ES-I3 (cell line): ENCODE measurements around the gene TRIM75.

ENCODE experiments used
- H3K36me3 ChIP-seq: 2 replicates; pipeline ENCODE4 v1.6.1; 2013; ENCODE audit warnings: mild to moderate bottlenecking, low read length, control low read depth, moderate library complexity; ENCODE audit not compliant: insufficient read depth
- H3K4me1 ChIP-seq: 2 replicates; pipeline ENCODE4 v1.6.1; 2013; ENCODE audit warnings: mild to moderate bottlenecking, control low read depth, low read length; ENCODE audit not compliant: insufficient read depth
- H3K9ac ChIP-seq: 2 replicates; pipeline ENCODE4 v1.6.1; 2013; ENCODE audit warnings: low read depth, mild to moderate bottlenecking, low read length, moderate library complexity
- H3K9me3 ChIP-seq: 2 replicates; pipeline ENCODE4 v1.6.1; 2013; ENCODE audit warnings: mild to moderate bottlenecking, low read length, moderate library complexity; ENCODE audit not compliant: control insufficient read depth, insufficient read depth

The TRIM75 gene

GRCh38 chr4:165096776-165097175 lies 43.1 kb downstream of the TRIM75 start:
- H3K9me3 ChIP-seq, result no peaks in the 10 kb centered on the region
- H3K36me3 ChIP-seq, result peaks cover 6% of the 10 kb centered on the region; the same call in 1 of the 2 replicates
- H3K9ac ChIP-seq, result no peak overlapping the region
- H3K4me1 ChIP-seq, result no peaks in the 10 kb centered on the region

GRCh38 chr4:165101641-165102040 lies 48.0 kb downstream of the TRIM75 start:
- H3K4me1 ChIP-seq, result no peaks in the 10 kb centered on the region
- H3K9ac ChIP-seq, result no peak overlapping the region
- peaks cover 6% of the 10 kb centered on the region; the same call in 1 of the 2 replicates for H3K36me3 ChIP-seq
- no peaks in the 10 kb centered on the region for H3K9me3 ChIP-seq

- Histone ChIP-seq H3K9ac (no peak overlapping the region), H3K4me1 (no peaks in the 10 kb centered on the region), H3K9me3 (no peaks in the 10 kb centered on the region), H3K36me3 (no peaks in the 10 kb centered on the region)
Observed at GRCh38 chr4:165106518-165106917, 52.9 kb downstream of the TRIM75 start.
